IMR-90 (cell line): ENCODE results near the gene MOCOS. TPM values are rescaled to one million over a fixed set of nuclear protein-coding genes. Genes with fewer than 3 reads are reported as not detected.

Source experiments
- ATAC-seq: fragments of 200-7000 bp; cut with Tn5 transposase; 2 replicates; pipeline ENCODE4 v1.9.1; 2020; ENCODE audit warnings: low read depth, mild to moderate bottlenecking, moderate library complexity
- BruUV-seq: library from RNA; stranded (reverse); fragments of 400-500 nt; replicated peaks from 2 replicates; lab custom pipeline; 2021; lab: Mats Ljungman, UMichigan
- CTCF ChIA-PET: fragments of 300-600 bp; formaldehyde crosslinking; extraction: SDS; loops from one replicate; lab custom pipeline; 2021; ENCODE audit warnings: antibody characterized with exemption; lab: Yijun Ruan, JAX
- POLR2A ChIA-PET: fragments of 300-600 bp; sonication (Branson Sonifier 250); formaldehyde crosslinking; loops from one replicate; lab custom pipeline; 2022; ENCODE audit warnings: antibody characterized with exemption; ENCODE audit not compliant: unreplicated experiment; lab: Charles Lee
- DNase-seq: peaks from one replicate; pipeline ENCODE4 v3.0.0; 2013
- H2AFZ ChIP-seq: replicated peaks from 2 replicates; pipeline ENCODE3; 2013; ENCODE audit warnings: low read length, mild to moderate bottlenecking; ENCODE audit not compliant: poor library complexity
- H2AK5ac ChIP-seq: 2 replicates; pipeline ENCODE4 v1.6.1; 2013; ENCODE audit warnings: low read depth, low read length, inconsistent platforms
- H2AK9ac ChIP-seq: replicated peaks from 2 replicates; pipeline ENCODE3; 2013; ENCODE audit warnings: mild to moderate bottlenecking, low read depth, low read length, moderate library complexity; ENCODE audit not compliant: poor library complexity
- H2BK120ac ChIP-seq: 2 replicates; pipeline ENCODE4 v1.6.1; 2013; ENCODE audit warnings: low read depth, low read length, inconsistent platforms
- H2BK15ac ChIP-seq: 3 replicates; pipeline ENCODE4 v1.6.1; 2013; ENCODE audit warnings: low read depth, low read length, inconsistent platforms
- H2BK20ac ChIP-seq: 2 replicates; pipeline ENCODE4 v1.6.1; 2013; ENCODE audit warnings: low read depth, mild to moderate bottlenecking, inconsistent platforms, low read length, moderate library complexity
- H2BK5ac ChIP-seq: 2 replicates; pipeline ENCODE4 v1.6.1; 2013; ENCODE audit warnings: mild to moderate bottlenecking, low read depth, low read length, inconsistent platforms; ENCODE audit not compliant: poor library complexity, severe bottlenecking
- H3K14ac ChIP-seq: replicated peaks from 2 replicates; pipeline ENCODE4 v1.6.1; 2013; ENCODE audit warnings: low read depth, low read length, inconsistent platforms
- H3K18ac ChIP-seq: 2 replicates; pipeline ENCODE4 v1.6.1; 2013; ENCODE audit warnings: low read depth, low read length, control low read depth
- H3K23ac ChIP-seq: 2 replicates; pipeline ENCODE4 v1.6.1; 2013; ENCODE audit warnings: low read depth, low read length, inconsistent platforms
- H3K27ac ChIP-seq: 2 replicates; pipeline ENCODE4 v1.5.1; 2013; ENCODE audit warnings: mild to moderate bottlenecking, control low read depth, low read length; ENCODE audit not compliant: insufficient read depth
- H3K27me3 ChIP-seq: 2 replicates; pipeline ENCODE4 v1.6.1; 2013; ENCODE audit warnings: low read length; ENCODE audit not compliant: control insufficient read depth, insufficient read depth
- H3K36me3 ChIP-seq: 2 replicates; pipeline ENCODE4 v1.6.1; 2013; ENCODE audit warnings: low read length, mixed read lengths; ENCODE audit not compliant: control insufficient read depth, insufficient read depth
- H3K4ac ChIP-seq: 2 replicates; pipeline ENCODE4 v1.6.1; 2013; ENCODE audit warnings: low read depth, low read length, inconsistent platforms
- H3K4me1 ChIP-seq: 2 replicates; pipeline ENCODE4 v1.6.1; 2013; ENCODE audit warnings: low read length, mixed read lengths; ENCODE audit not compliant: control insufficient read depth, insufficient read depth
- H3K4me2 ChIP-seq: 2 replicates; pipeline ENCODE4 v1.6.1; 2013; ENCODE audit warnings: low read depth, mild to moderate bottlenecking, control low read depth, low read length, moderate library complexity
- H3K4me3 ChIP-seq: 2 replicates; pipeline ENCODE4 v1.5.1; 2013; ENCODE audit warnings: low read depth, mild to moderate bottlenecking, control low read depth, low read length, moderate library complexity; ENCODE audit not compliant: insufficient read depth
- H3K56ac ChIP-seq: 2 replicates; pipeline ENCODE4 v1.6.1; 2013; ENCODE audit warnings: low read length, inconsistent platforms; ENCODE audit not compliant: insufficient read depth; ENCODE audit errors: extremely low read depth
- H3K79me1 ChIP-seq, 2 experiments: 2 replicates each; pipeline ENCODE4 v1.6.1; 2013; ENCODE audit warnings: low read length in 2 of 2, inconsistent platforms in 1 of 2, low read depth in 1 of 2
- H3K9ac ChIP-seq: 2 replicates; pipeline ENCODE4 v1.6.1; 2013; ENCODE audit warnings: low read depth, low read length, control low read depth
- H3K9me1 ChIP-seq: 2 replicates; pipeline ENCODE4 v1.6.1; 2013; ENCODE audit warnings: low read length, inconsistent platforms; ENCODE audit not compliant: insufficient read depth
- H3K9me3 ChIP-seq: 2 replicates; pipeline ENCODE4 v1.6.1; 2013; ENCODE audit warnings: low read length; ENCODE audit not compliant: control insufficient read depth, insufficient read depth
- H4K20me1 ChIP-seq: 2 replicates; pipeline ENCODE4 v1.6.1; 2013; ENCODE audit warnings: low read length, inconsistent platforms; ENCODE audit not compliant: insufficient read depth
- H4K5ac ChIP-seq: 2 replicates; pipeline ENCODE4 v1.6.1; 2013; ENCODE audit warnings: mild to moderate bottlenecking, low read depth, low read length, control low read depth
- H4K8ac ChIP-seq, 2 experiments: 2 replicates each; pipeline ENCODE4 v1.6.1; 2013; ENCODE audit warnings: low read depth in 2 of 2, low read length in 2 of 2, control low read depth in 1 of 2, inconsistent platforms in 1 of 2
- H4K91ac ChIP-seq: 2 replicates; pipeline ENCODE4 v1.6.1; 2013; ENCODE audit warnings: low read depth, low read length, inconsistent platforms; ENCODE audit not compliant: insufficient read depth
- BHLHE40 ChIP-seq: fragments of 150-350 bp; IDR thresholded peaks from 2 replicates; pipeline ENCODE4 v1.6.1; 2016; ENCODE audit warnings: mild to moderate bottlenecking, low read depth, low read length
- CEBPB ChIP-seq: IDR thresholded peaks from 2 replicates; pipeline ENCODE4 v1.6.1; 2012; ENCODE audit warnings: low read depth, low read length, improper control_type of control experiment
- CHD1 ChIP-seq: IDR thresholded peaks from 2 replicates; pipeline ENCODE4 v1.6.1; 2012; ENCODE audit warnings: low read depth, low read length, improper control_type of control experiment
- FOS ChIP-seq: fragments of 150-350 bp; IDR thresholded peaks from 2 replicates; pipeline ENCODE4 v1.6.1; 2016; ENCODE audit warnings: low read depth, low read length
- MAFK ChIP-seq: IDR thresholded peaks from 2 replicates; pipeline ENCODE4 v1.6.1; 2012; ENCODE audit warnings: low read depth, low read length, improper control_type of control experiment
- MAZ ChIP-seq: IDR thresholded peaks from 2 replicates; pipeline ENCODE4 v1.6.1; 2012; ENCODE audit warnings: low read depth, mild to moderate bottlenecking, low read length, improper control_type of control experiment, moderate library complexity, borderline replicate concordance
- MXI1 ChIP-seq: IDR thresholded peaks from 2 replicates; pipeline ENCODE4 v1.6.1; 2012; ENCODE audit warnings: low read depth, mild to moderate bottlenecking, low read length, moderate library complexity, borderline replicate concordance
- NFE2L2 ChIP-seq: fragments of 150-350 bp; IDR thresholded peaks from 2 replicates; pipeline ENCODE4 v1.6.1; 2016; ENCODE audit warnings: low read depth, mild to moderate bottlenecking, low read length
- POLR2A ChIP-seq: IDR thresholded peaks from 2 replicates; pipeline ENCODE4 v1.6.1; 2012; ENCODE audit warnings: mild to moderate bottlenecking, low read depth, low read length
- RAD21 ChIP-seq: IDR thresholded peaks from 2 replicates; pipeline ENCODE4 v1.6.1; 2012; ENCODE audit warnings: low read length, improper control_type of control experiment
- RCOR1 ChIP-seq: IDR thresholded peaks from 2 replicates; pipeline ENCODE4 v1.6.1; 2012; ENCODE audit warnings: mild to moderate bottlenecking, low read length, improper control_type of control experiment; ENCODE audit not compliant: insufficient replicate concordance
- RFX5 ChIP-seq: IDR thresholded peaks from 2 replicates; pipeline ENCODE4 v1.8.0; 2012; ENCODE audit warnings: low read depth, mild to moderate bottlenecking, low read length, moderate library complexity
- SMC3 ChIP-seq: fragments of 150-350 bp; IDR thresholded peaks from 2 replicates; pipeline ENCODE4 v1.6.1; 2016; ENCODE audit warnings: low read depth, mild to moderate bottlenecking, antibody characterized with exemption, low read length, moderate library complexity
- WGBS, 2 experiments: methylation state at CpG; one replicate each; pipeline versions ENCODE4 v1.1.5 to v1.1.7; 2013; ENCODE audit warnings: missing lambda C conversion rate in 2 of 2; ENCODE audit not compliant: insufficient read length in 1 of 2; ENCODE audit errors: extremely low coverage in 2 of 2; 5-methylcytosine and 5-hydroxymethylcytosine counted together
- dilution Hi-C: fragments of 300-500 bp; cut with HindIII; formaldehyde crosslinking; loops from one replicate; pipeline ENCODE4 v1.14.3; 2018; ENCODE audit warnings: low sequenced_read_pairs; ENCODE audit not compliant: unreplicated experiment
- in situ Hi-C: fragments of 300-500 bp; cut with MboI; formaldehyde crosslinking; loops from 3 replicates; pipeline ENCODE4 v1.14.3; 2019; ENCODE audit warnings: low sequenced_read_pairs, inconsistent platforms, mixed read lengths
- intact Hi-C: fragments of 100-400 bp; cut with micrococcal nuclease; formaldehyde crosslinking; loops from 2 replicates; pipeline ENCODE4 v1.10.0; 2022
- polyA plus RNA-seq, 3 experiments: library from polyadenylated mRNA; depleted of rRNA; stranded (reverse); fragments of >200 nt; gene quantifications; 2 replicates each; pipeline ENCODE4 v1.2.3, GENCODE V29; 2012; ENCODE audit warnings: low replicate concordance in 1 of 3
- total RNA-seq: library from RNA; depleted of rRNA; stranded (reverse); fragments of >200 nt; gene quantifications from 2 replicates; pipeline ENCODE4 v1.2.3, GENCODE V29; 2012
- TF ChIP-seq, protein P1 (sequence below): conservative IDR thresholded peaks from 2 replicates; pipeline ENCODE4 v1.5.1; 2012; ENCODE audit warnings: mild to moderate bottlenecking, low read depth, low read length, improper control_type of control experiment
- TF ChIP-seq, protein P2 (sequence below): fragments of 150-350 bp; IDR thresholded peaks from 2 replicates; pipeline ENCODE4 v1.6.1; 2016; ENCODE audit warnings: low read depth, mild to moderate bottlenecking, low read length, moderate library complexity, borderline replicate concordance
- TF ChIP-seq, protein P3 (sequence below): fragments of 150-350 bp; IDR thresholded peaks from 2 replicates; pipeline ENCODE4 v1.6.1; 2017; ENCODE audit warnings: mild to moderate bottlenecking, antibody characterized with exemption, low read length, low read depth

Gene MOCOS
- total and polyA plus RNA-seq, 2 of the 4 experiments (the other 2 are of a cell fraction) = 1.1 to 2.2 TPM

DNA sequence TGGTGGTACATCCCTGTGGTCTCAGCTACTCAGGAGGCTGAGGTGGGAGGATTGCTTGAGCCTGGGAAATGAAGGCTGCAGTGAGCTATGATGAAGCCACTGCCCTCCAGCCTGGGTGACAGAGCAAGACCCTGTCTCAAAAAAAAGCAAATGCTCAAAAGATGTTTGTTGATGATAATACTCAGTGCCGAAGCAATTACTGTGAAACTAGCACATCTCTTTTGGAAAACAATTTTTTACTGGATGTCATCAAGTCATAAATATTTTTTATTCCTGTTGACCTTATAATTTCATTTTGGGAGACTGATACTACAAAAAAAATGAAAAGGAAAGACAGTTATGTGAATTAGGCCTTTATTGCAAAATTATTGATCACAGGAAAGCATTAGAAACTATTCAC lies 75.7 kb downstream of the MOCOS start:
- no peak overlapping the region for H3K14ac ChIP-seq
- H4K8ac ChIP-seq = no peak overlapping the region
- intact Hi-C loops = no loop called here
- H3K27me3 ChIP-seq = no peaks in the 10 kb centered on the region
- ChIA-PET CTCF (no interaction called here), POLR2A (no interaction called here)
- no peak overlapping the region for H3K18ac ChIP-seq
- no peak overlapping the region for H3K9ac ChIP-seq
- H3K4me2 ChIP-seq = no peak overlapping the region
- no peak for ATAC-seq
- in situ Hi-C loops = no loop called here
- no peak overlapping the region for H2AK9ac ChIP-seq
- H3K56ac ChIP-seq = no peak overlapping the region
- H2BK5ac ChIP-seq = no peak overlapping the region
- peaks cover 2% of the 10 kb centered on the region; the same call in 1 of the 2 replicates for H3K36me3 ChIP-seq
- dilution Hi-C loops = no loop called here
- H2BK15ac ChIP-seq = no peak overlapping the region
- no CpG with 5 or more reads among the region's 1 CpG for WGBS, 2 experiments
- DNase-seq = no peak
- H4K91ac ChIP-seq = no peak overlapping the region
- H3K4me3 ChIP-seq = no peak overlapping the region
- H2BK120ac ChIP-seq = no peak overlapping the region
- H3K4ac ChIP-seq = no peak overlapping the region
- H4K20me1 ChIP-seq = no peaks in the 10 kb centered on the region
- no peak overlapping the region for H2AFZ ChIP-seq
- TF ChIP-seq MAFK (no peak), MXI1 (no peak), NFE2L2 (no peak), RAD21 (no peak), FOS (no peak), BHLHE40 (no peak), CHD1 (no peak), POLR2A (no peak), MAZ (no peak), RCOR1 (no peak), CEBPB (no peak), SMC3 (no peak), RFX5 (no peak)
- TF ChIP-seq, protein P1, sequence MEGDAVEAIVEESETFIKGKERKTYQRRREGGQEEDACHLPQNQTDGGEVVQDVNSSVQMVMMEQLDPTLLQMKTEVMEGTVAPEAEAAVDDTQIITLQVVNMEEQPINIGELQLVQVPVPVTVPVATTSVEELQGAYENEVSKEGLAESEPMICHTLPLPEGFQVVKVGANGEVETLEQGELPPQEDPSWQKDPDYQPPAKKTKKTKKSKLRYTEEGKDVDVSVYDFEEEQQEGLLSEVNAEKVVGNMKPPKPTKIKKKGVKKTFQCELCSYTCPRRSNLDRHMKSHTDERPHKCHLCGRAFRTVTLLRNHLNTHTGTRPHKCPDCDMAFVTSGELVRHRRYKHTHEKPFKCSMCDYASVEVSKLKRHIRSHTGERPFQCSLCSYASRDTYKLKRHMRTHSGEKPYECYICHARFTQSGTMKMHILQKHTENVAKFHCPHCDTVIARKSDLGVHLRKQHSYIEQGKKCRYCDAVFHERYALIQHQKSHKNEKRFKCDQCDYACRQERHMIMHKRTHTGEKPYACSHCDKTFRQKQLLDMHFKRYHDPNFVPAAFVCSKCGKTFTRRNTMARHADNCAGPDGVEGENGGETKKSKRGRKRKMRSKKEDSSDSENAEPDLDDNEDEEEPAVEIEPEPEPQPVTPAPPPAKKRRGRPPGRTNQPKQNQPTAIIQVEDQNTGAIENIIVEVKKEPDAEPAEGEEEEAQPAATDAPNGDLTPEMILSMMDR = no peak
- TF ChIP-seq, protein P2, sequence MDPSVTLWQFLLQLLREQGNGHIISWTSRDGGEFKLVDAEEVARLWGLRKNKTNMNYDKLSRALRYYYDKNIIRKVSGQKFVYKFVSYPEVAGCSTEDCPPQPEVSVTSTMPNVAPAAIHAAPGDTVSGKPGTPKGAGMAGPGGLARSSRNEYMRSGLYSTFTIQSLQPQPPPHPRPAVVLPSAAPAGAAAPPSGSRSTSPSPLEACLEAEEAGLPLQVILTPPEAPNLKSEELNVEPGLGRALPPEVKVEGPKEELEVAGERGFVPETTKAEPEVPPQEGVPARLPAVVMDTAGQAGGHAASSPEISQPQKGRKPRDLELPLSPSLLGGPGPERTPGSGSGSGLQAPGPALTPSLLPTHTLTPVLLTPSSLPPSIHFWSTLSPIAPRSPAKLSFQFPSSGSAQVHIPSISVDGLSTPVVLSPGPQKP = no peak
- TF ChIP-seq, protein P3, sequence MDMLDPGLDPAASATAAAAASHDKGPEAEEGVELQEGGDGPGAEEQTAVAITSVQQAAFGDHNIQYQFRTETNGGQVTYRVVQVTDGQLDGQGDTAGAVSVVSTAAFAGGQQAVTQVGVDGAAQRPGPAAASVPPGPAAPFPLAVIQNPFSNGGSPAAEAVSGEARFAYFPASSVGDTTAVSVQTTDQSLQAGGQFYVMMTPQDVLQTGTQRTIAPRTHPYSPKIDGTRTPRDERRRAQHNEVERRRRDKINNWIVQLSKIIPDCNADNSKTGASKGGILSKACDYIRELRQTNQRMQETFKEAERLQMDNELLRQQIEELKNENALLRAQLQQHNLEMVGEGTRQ = no peak
- H3K79me1 ChIP-seq = no peaks in the 10 kb centered on the region
- no TSS peak for BruUV-seq
- no peak overlapping the region for H3K23ac ChIP-seq
- no peak overlapping the region for H3K27ac ChIP-seq
- H4K5ac ChIP-seq = no peak overlapping the region
- 0 out of 2 replicates have a peak, but pooled peaks cover 2% of the 10 kb centered on the region for H3K9me1 ChIP-seq
- H2AK5ac ChIP-seq = no peak overlapping the region
- H2BK20ac ChIP-seq = no peak overlapping the region
- H3K9me3 ChIP-seq = no peaks in the 10 kb centered on the region
- no peaks in the 10 kb centered on the region for H3K4me1 ChIP-seq
